HG02970 (cell line): ENCODE measurements around the gene SEMA4G.

Source experiments
- ATAC-seq: cut with Tn5 transposase; IDR thresholded peaks from one replicate; pipeline ENCODE4 v1.9.1; 2021; ENCODE audit warnings: mild to moderate bottlenecking, moderate library complexity, moderate number of reproducible peaks; ENCODE audit not compliant: unreplicated experiment, low FRiP score

SEMA4G gene

GRCh38 chr10:100969187-100970075, at the start of gene SEMA4G:
SEMA4G (plus strand) TSS chr10:100969504; CDS start chr10:100972913, 3,409 bp downstream.
- ATAC-seq: no peak

- ATAC-seq: no peak
These were observed 45.7 kb upstream of the SEMA4G start for GRCh38 chr10:100923580-100923979.

- ATAC-seq: no peak
These were observed 42.0 kb upstream of the SEMA4G start for GRCh38 chr10:100927266-100927665.

- ATAC-seq: no peak
These were observed 41.3 kb upstream of the SEMA4G start for GRCh38 chr10:100928039-100928438.

- no peak for ATAC-seq
These were observed 38.9 kb upstream of the SEMA4G start for GRCh38 chr10:100930368-100930767.

- no peak for ATAC-seq
These were observed 35.1 kb upstream of the SEMA4G start for GRCh38 chr10:100934084-100934659.

GRCh38 chr10:100939763-100940344, 29.4 kb upstream of the SEMA4G start:
- ATAC-seq: no peak

GRCh38 chr10:100942229-100942628, 27.1 kb upstream of the SEMA4G start:
- no peak for ATAC-seq

- ATAC-seq: no peak
These were observed 25.8 kb upstream of the SEMA4G start for GRCh38 chr10:100943508-100943907.

GRCh38 chr10:100945754-100946153, 23.6 kb upstream of the SEMA4G start:
- ATAC-seq: no peak

GRCh38 chr10:100948916-100949315, 20.4 kb upstream of the SEMA4G start:
- no peak for ATAC-seq

GRCh38 chr10:100960251-100960650, 9.1 kb upstream of the SEMA4G start:
- ATAC-seq: no peak

GRCh38 chr10:100962351-100963080, 6.8 kb upstream of the SEMA4G start:
- ATAC-seq: no peak

- ATAC-seq: no peak
These were observed 5.5 kb upstream of the SEMA4G start for GRCh38 chr10:100963826-100964225.

- no peak for ATAC-seq
These were observed 3.5 kb upstream of the SEMA4G start for GRCh38 chr10:100965820-100966219.

GRCh38 chr10:100966887-100967286, 2.4 kb upstream of the SEMA4G start:
- ATAC-seq: no peak

GRCh38 chr10:100967332-100967731, 2.0 kb upstream of the SEMA4G start:
- no peak for ATAC-seq

- no peak for ATAC-seq
These were observed 1.1 kb upstream of the SEMA4G start for GRCh38 chr10:100968062-100968736.

- ATAC-seq: no peak
These were observed 479 bp upstream of the SEMA4G start for GRCh38 chr10:100968863-100969186.

GRCh38 chr10:100970076-100970913, 991 bp downstream of the SEMA4G start:
- no peak for ATAC-seq
